Fibroblast of lung (primary cell): Measurements from ENCODE around the gene CIB2. TPM values are rescaled to one million over a fixed set of nuclear protein-coding genes. Genes with fewer than 3 reads are reported as not detected.
A peak's percentile ranks its signal among the peaks of the same experiment; 100 is the strongest.

Experiments
- DNase-seq, 2 donors: peaks; one replicate each; pipeline versions ENCODE4 v3.0.0 to v3.0.0-alpha.2; 2010; ENCODE audit warnings: low read depth in 2 of 2
- H2AFZ ChIP-seq: 2 replicates; pipeline ENCODE4 v1.5.1; 2012; ENCODE audit warnings: low read length, control low read depth, inconsistent platforms
- H3K27ac ChIP-seq: 2 replicates; pipeline ENCODE4 v1.5.1; 2011; ENCODE audit warnings: low read length, control low read depth; ENCODE audit not compliant: insufficient read depth
- H3K27me3 ChIP-seq: 2 replicates; pipeline ENCODE4 v1.5.1; 2011; ENCODE audit warnings: mild to moderate bottlenecking, low read length; ENCODE audit not compliant: control insufficient read depth, insufficient read depth
- H3K36me3 ChIP-seq: 2 replicates; pipeline ENCODE4 v1.5.1; 2011; ENCODE audit warnings: low read length; ENCODE audit not compliant: control insufficient read depth, insufficient read depth
- H3K4me1 ChIP-seq: 2 replicates; pipeline ENCODE4 v1.5.1; 2011; ENCODE audit warnings: low read length; ENCODE audit not compliant: control insufficient read depth, insufficient read depth; ENCODE audit errors: extremely low read depth
- H3K4me2 ChIP-seq: 2 replicates; pipeline ENCODE4 v1.5.1; 2011; ENCODE audit warnings: low read length, control low read depth; ENCODE audit not compliant: insufficient read depth; ENCODE audit errors: extremely low read depth
- H3K4me3 ChIP-seq, 4 experiments: fragments of 200-600 bp in 1 of 4; sonication (generic) in 1 of 4; replicated peaks in 1 of 4; 2 replicates each; pipeline ENCODE4 v1.5.1; 2011 to 2016; ENCODE audit warnings: low read length in 4 of 4, low read depth in 3 of 4, mild to moderate bottlenecking in 3 of 4, control low read depth in 2 of 4, inconsistent platforms in 1 of 4, mixed read lengths in 1 of 4; ENCODE audit not compliant: insufficient read depth in 1 of 4; ENCODE audit errors: control extremely low read depth in 1 of 4
- H3K79me2 ChIP-seq: 2 replicates; pipeline ENCODE4 v1.5.1; 2012; ENCODE audit warnings: mild to moderate bottlenecking, low read length, inconsistent platforms; ENCODE audit not compliant: control insufficient read depth, insufficient read depth
- H3K9ac ChIP-seq: 2 replicates; pipeline ENCODE4 v1.5.1; 2011; ENCODE audit warnings: mild to moderate bottlenecking, low read length, control low read depth; ENCODE audit not compliant: insufficient read depth
- H3K9me3 ChIP-seq: 2 replicates; pipeline ENCODE4 v1.5.1; 2012; ENCODE audit warnings: low read depth, low read length; ENCODE audit not compliant: control insufficient read depth, insufficient read depth
- H4K20me1 ChIP-seq: 2 replicates; pipeline ENCODE4 v1.5.1; 2011; ENCODE audit warnings: low read length; ENCODE audit not compliant: control insufficient read depth, insufficient read depth; ENCODE audit errors: extremely low read depth
- CTCF ChIP-seq, 2 donors: IDR thresholded peaks in 1 of 2; conservative IDR thresholded peaks in 1 of 2; 1 replicate in 1 of 2; 2 replicates in 1 of 2; pipeline ENCODE4 v1.5.1; 2011 to 2012; ENCODE audit warnings: low read length in 2 of 2, control low read depth in 1 of 2, inconsistent platforms in 1 of 2, low read depth in 1 of 2, mild to moderate bottlenecking in 1 of 2
- EZH2 ChIP-seq: IDR thresholded peaks from 2 replicates; pipeline ENCODE4 v1.5.1; 2012; ENCODE audit warnings: low read length, control low read depth, mild to moderate bottlenecking; ENCODE audit errors: missing control alignments
- polyA plus RNA-seq, 2 donors: library from polyadenylated mRNA; depleted of rRNA in 1 of 2; stranded (reverse) in 1 of 2; unstranded in 1 of 2; fragments of >200 nt; gene quantifications; 2 replicates each; pipeline ENCODE4 v1.2.1, GENCODE V29; 2011 to 2012; ENCODE audit warnings: missing spikeins in 1 of 2
- total RNA-seq: library from RNA; depleted of rRNA; stranded (reverse); fragments of >200 nt; gene quantifications from 2 replicates; pipeline ENCODE4 v1.2.1, GENCODE V29; 2014

The CIB2 gene
- total and polyA plus RNA-seq, 2 donors (not counting 1 experiment from before 2014, with no cell fraction given), result 3.1 to 4.2 TPM

GRCh38 chr15:78065973-78066946, 65.0 kb downstream of the CIB2 start:
- Histone ChIP-seq H4K20me1 (no peaks in the 10 kb centered on the region), H3K79me2 (peaks cover 66% of the 10 kb centered on the region), H3K9me3 (no peaks in the 10 kb centered on the region), H3K4me2 (peak overlapping the region; percentile 77), H2AFZ (no peak overlapping the region), H3K27me3 (no peaks in the 10 kb centered on the region), H3K4me1 (peaks cover 60% of the 10 kb centered on the region), H3K9ac (peak overlapping the region; percentile 5), H3K36me3 (no peaks in the 10 kb centered on the region), H3K4me3 (no peak overlapping the region), H3K27ac (peak overlapping the region; percentile 98)
- TF ChIP-seq EZH2 (no peak), CTCF (conservative IDR thresholded peaks at IDR 0.05 in 1 of 2, IDR thresholded peaks at IDR 0.05 in 1 of 2; ENCODE audit: low read depth in 1 of 2, low read length in 2 of 2) (no peak)
- peak in 1 of 2 donors; percentile 84 for DNase-seq

GRCh38 chr15:78065284-78065872, 65.9 kb downstream of the CIB2 start:
- Histone ChIP-seq H3K36me3 (no peaks in the 10 kb centered on the region), H3K4me3 (peak overlapping the region; percentile 11 to 22 (median 14)), H2AFZ (no peak overlapping the region), H3K9me3 (no peaks in the 10 kb centered on the region), H3K4me1 (peaks cover 60% of the 10 kb centered on the region), H4K20me1 (no peaks in the 10 kb centered on the region), H3K4me2 (peak overlapping the region; percentile 77), H3K9ac (peak overlapping the region; percentile 68), H3K27me3 (no peaks in the 10 kb centered on the region), H3K27ac (peak overlapping the region; percentile 98), H3K79me2 (peaks cover 67% of the 10 kb centered on the region)
- no peak for TF ChIP-seq EZH2
- TF ChIP-seq CTCF (conservative IDR thresholded peaks at IDR 0.05 in 1 of 2, IDR thresholded peaks at IDR 0.05 in 1 of 2; ENCODE audit: low read depth in 1 of 2, low read length in 2 of 2), result no peak
- DNase-seq, result peak; percentile 99

GRCh38 chr15:78064544-78064943, 66.7 kb downstream of the CIB2 start:
- TF ChIP-seq CTCF (conservative IDR thresholded peaks at IDR 0.05 in 1 of 2, IDR thresholded peaks at IDR 0.05 in 1 of 2; ENCODE audit: low read depth in 1 of 2, low read length in 2 of 2) (no peak), EZH2 (no peak)
- Histone ChIP-seq H4K20me1 (no peaks in the 10 kb centered on the region), H3K27me3 (no peaks in the 10 kb centered on the region), H3K9me3 (no peaks in the 10 kb centered on the region), H3K27ac (peak overlapping the region; percentile 98), H2AFZ (no peak overlapping the region), H3K4me1 (peaks cover 56% of the 10 kb centered on the region), H3K36me3 (no peaks in the 10 kb centered on the region), H3K4me2 (peak overlapping the region; percentile 77), H3K9ac (peak overlapping the region; percentile 68), H3K79me2 (peaks cover 67% of the 10 kb centered on the region), H3K4me3 (peak overlapping the region in 1 of 4 experiments; percentile 11)
- DNase-seq, result peak; percentile 36 to 82
